HG02938 (cell line): Measurements from ENCODE around the gene DNAJC6.

ENCODE experiments used
- ATAC-seq: cut with Tn5 transposase; IDR thresholded peaks from one replicate; pipeline ENCODE4 v1.9.1; 2021; ENCODE audit warnings: mild to moderate bottlenecking, moderate library complexity; ENCODE audit not compliant: unreplicated experiment

The DNAJC6 gene

GRCh38 chr1:65459397-65459768 is 150.0 kb downstream of the DNAJC6 start:
- peak; percentile 70 for ATAC-seq
